Measurements from ENCODE around the gene OTUD5. TPM values are rescaled to one million over a fixed set of nuclear protein-coding genes. Genes with fewer than 3 reads are reported as not detected.
"Not testable (repeated sequence)": the region's sequence is repeated elsewhere in the genome, so short reads cannot be mapped to it uniquely, and the experiment has no call there.

Gene OTUD5
- polyA plus RNA-seq, 3 donors, result 65.9 to 68.3 (median 66.0) TPM

DNA sequence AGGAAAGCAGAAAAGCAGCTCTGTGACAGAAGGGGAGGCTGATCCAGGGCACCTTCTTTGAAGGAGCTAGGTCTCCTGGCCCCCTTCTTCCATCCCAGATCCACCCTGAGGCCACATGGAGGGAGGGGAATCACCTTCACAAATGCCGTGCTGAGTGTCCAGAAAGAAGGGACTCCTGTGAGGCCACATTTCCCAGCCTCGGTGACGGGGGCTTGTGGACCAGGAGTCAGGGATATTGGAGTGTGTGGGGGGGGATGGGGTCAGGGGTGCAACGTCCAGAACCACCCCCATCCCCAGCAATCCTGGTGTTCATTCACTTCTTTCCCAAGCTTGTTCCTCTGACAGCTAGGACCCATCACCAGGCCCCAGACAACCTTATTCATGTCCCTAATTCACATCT lies 64.5 kb downstream of the OTUD5 start:
- no peak for DNase-seq

- DNase-seq, result peak; percentile 78
Measured at GRCh38 chrX:48891402-48892288, 65.8 kb downstream of the OTUD5 start.

DNA sequence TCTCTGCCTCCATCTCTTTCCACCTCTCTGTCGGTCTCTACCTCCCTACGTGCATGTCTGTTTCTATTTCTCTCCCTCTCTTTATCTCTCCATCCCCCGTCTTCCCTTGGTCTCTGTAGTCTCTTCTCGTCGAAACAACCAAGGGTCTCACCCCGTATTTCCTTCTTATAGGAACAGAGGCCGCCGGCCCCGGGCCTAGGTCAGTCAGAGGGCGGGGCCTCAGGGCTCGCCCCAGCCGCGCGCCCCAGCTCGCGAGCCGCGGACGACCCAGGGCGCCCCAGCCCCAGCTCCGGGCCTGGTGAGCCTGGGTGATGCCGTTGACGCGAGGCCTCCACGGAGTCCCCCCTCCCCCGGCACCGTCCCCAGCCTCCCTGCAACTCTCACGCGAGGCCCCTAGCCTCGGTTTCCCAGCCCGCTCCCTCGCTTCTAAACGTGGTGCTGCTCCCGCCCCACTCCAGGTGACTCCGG lies 66.4 kb downstream of the OTUD5 start:
- no peak for DNase-seq

GRCh38 chrX:48890296-48890925 lies 67.0 kb downstream of the OTUD5 start:
- no peak for DNase-seq

DNA sequence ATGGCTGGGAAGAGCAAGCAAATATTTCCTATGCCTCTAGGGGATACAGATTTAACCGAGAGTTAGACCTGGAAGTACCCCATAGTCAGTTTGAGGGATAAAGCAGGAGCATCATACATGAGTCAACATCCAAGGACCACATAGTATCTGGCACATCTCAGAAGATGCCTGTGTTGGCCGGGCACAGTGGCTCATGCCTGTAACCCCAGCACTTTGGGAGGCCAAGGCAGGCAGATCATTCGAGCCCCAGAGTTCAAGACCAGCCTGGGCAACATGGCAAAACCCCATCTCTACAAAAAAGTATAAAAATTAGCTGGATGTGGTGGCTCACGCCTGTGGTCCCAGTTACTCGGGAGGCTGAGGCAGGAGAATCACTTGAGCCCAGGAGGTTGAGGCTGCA lies 70.8 kb downstream of the OTUD5 start:
- DNase-seq, result not testable (repeated sequence)

GRCh38 chrX:48883729-48884128 lies 73.7 kb downstream of the OTUD5 start:
- no peak for DNase-seq

- DNase-seq, result not testable (repeated sequence)
Measured at GRCh38 chrX:48876944-48877343, 80.5 kb downstream of the OTUD5 start.

Other genes with a start within 250 kb of the OTUD5 start
- 1 to 10 TPM in 2 of 3 donors, under 1 TPM in 1; 0.79 to 1.4 (median 1.2) TPM for gene GLOD5, start 195.9 kb downstream of the OTUD5 start, polyA plus RNA-seq (ENCODE audit: insufficient read length in 3 of 3)
- under 1 TPM; 0.44 to 0.87 (median 0.54) TPM for gene GATA1, start 171.0 kb downstream of the OTUD5 start, polyA plus RNA-seq (ENCODE audit: insufficient read length in 3 of 3)
- 100 to 1,000 TPM; 165 to 202 (median 198) TPM for gene HDAC6, start 155.5 kb downstream of the OTUD5 start, polyA plus RNA-seq (ENCODE audit: insufficient read length in 3 of 3)
- under 1 TPM in 2 of 3 donors, not detected in 1; 0.13 to 0.24 TPM for gene ERAS, start 131.1 kb downstream of the OTUD5 start, polyA plus RNA-seq (ENCODE audit: insufficient read length in 3 of 3)
- 10 to 100 TPM; 14.1 to 20.0 (median 14.9) TPM for gene PCSK1N, start 122.0 kb downstream of the OTUD5 start, polyA plus RNA-seq (ENCODE audit: insufficient read length in 3 of 3)
- 10 to 100 TPM; 43.6 to 58.7 (median 52.7) TPM for gene TIMM17B, start 59.8 kb downstream of the OTUD5 start, polyA plus RNA-seq (ENCODE audit: insufficient read length in 3 of 3)
- gene PQBP1, start 59.7 kb downstream of the OTUD5 start, polyA plus RNA-seq (ENCODE audit: insufficient read length in 3 of 3), result 10 to 100 TPM; 76.5 to 86.0 (median 84.2) TPM
- gene SLC35A2, start 46.0 kb downstream of the OTUD5 start, polyA plus RNA-seq (ENCODE audit: insufficient read length in 3 of 3), result 10 to 100 TPM; 28.7 to 38.8 (median 36.5) TPM
- gene PIM2, start 38.6 kb downstream of the OTUD5 start, polyA plus RNA-seq (ENCODE audit: insufficient read length in 3 of 3), result 1 to 10 TPM; 6.5 to 7.9 (median 6.9) TPM
- 1 to 10 TPM; 2.9 to 3.9 (median 3.0) TPM for gene KCND1, start 14.2 kb upstream of the OTUD5 start, polyA plus RNA-seq (ENCODE audit: insufficient read length in 3 of 3)
- gene GRIPAP1, start 44.7 kb upstream of the OTUD5 start, polyA plus RNA-seq (ENCODE audit: insufficient read length in 3 of 3), result 10 to 100 TPM; 46.7 to 66.3 (median 62.1) TPM
- 10 to 100 TPM; 31.8 to 38.9 (median 37.5) TPM for gene TFE3, start 85.8 kb upstream of the OTUD5 start, polyA plus RNA-seq (ENCODE audit: insufficient read length in 3 of 3)
- 10 to 100 TPM; 11.9 to 16.8 (median 14.7) TPM for gene CCDC120, start 101.4 kb upstream of the OTUD5 start, polyA plus RNA-seq (ENCODE audit: insufficient read length in 3 of 3)
- gene PRAF2, start 116.4 kb upstream of the OTUD5 start, polyA plus RNA-seq (ENCODE audit: insufficient read length in 3 of 3), result 10 to 100 TPM; 37.1 to 44.2 (median 39.6) TPM
- gene WDR45, start 122.3 kb upstream of the OTUD5 start, polyA plus RNA-seq (ENCODE audit: insufficient read length in 3 of 3), result 10 to 100 TPM; 54.8 to 61.8 (median 60.6) TPM
- 10 to 100 TPM; 24.8 to 26.0 (median 25.9) TPM for gene GPKOW, start 166.1 kb upstream of the OTUD5 start, polyA plus RNA-seq (ENCODE audit: insufficient read length in 3 of 3)
- gene MAGIX, start 205.2 kb upstream of the OTUD5 start, polyA plus RNA-seq (ENCODE audit: insufficient read length in 3 of 3), result 1 to 10 TPM; 4.6 to 8.8 (median 7.7) TPM
- gene PLP2, start 214.3 kb upstream of the OTUD5 start, polyA plus RNA-seq (ENCODE audit: insufficient read length in 3 of 3), result 10 to 100 TPM; 30.9 to 39.6 (median 34.0) TPM
- 1 to 10 TPM; 4.2 to 5.7 (median 4.7) TPM for gene PRICKLE3, start 228.8 kb upstream of the OTUD5 start, polyA plus RNA-seq (ENCODE audit: insufficient read length in 3 of 3)
- gene SYP, start 242.6 kb upstream of the OTUD5 start, polyA plus RNA-seq (ENCODE audit: insufficient read length in 3 of 3), result 1 to 10 TPM; 2.9 to 3.3 (median 2.9) TPM